Measurements from ENCODE around the gene NEMP2.

NEMP2 gene

DNA sequence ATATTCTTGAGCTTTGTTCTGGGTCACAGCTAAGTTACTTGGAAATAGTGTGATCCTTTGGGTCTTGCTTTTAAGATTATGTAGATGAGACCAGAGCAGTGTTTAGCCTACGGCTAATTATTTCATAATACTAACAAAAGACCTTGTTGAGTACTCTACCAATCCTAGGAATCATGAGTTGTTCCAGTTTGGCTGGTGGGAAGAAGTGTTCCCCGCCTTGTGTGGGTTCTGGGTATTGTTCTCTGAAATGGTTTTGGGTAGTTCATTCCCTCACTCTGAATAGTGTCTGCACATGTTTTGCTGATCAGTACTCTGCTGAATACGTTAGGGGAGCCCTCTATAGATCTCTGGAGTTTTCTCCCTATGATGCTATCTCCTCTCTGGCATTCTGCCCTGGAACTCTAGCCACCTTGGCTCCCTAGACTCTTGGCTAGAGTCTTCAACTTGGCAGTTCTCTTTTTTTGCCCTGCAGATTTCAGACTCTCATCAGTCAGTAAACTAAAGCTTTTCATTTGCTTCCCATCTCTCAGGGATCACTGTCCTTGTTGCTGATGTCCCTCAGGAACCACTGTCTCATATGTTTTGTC is 48.4 kb downstream of the NEMP2 start:
- TF ChIP-seq, protein P1, sequence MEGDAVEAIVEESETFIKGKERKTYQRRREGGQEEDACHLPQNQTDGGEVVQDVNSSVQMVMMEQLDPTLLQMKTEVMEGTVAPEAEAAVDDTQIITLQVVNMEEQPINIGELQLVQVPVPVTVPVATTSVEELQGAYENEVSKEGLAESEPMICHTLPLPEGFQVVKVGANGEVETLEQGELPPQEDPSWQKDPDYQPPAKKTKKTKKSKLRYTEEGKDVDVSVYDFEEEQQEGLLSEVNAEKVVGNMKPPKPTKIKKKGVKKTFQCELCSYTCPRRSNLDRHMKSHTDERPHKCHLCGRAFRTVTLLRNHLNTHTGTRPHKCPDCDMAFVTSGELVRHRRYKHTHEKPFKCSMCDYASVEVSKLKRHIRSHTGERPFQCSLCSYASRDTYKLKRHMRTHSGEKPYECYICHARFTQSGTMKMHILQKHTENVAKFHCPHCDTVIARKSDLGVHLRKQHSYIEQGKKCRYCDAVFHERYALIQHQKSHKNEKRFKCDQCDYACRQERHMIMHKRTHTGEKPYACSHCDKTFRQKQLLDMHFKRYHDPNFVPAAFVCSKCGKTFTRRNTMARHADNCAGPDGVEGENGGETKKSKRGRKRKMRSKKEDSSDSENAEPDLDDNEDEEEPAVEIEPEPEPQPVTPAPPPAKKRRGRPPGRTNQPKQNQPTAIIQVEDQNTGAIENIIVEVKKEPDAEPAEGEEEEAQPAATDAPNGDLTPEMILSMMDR (IDR thresholded peaks at IDR 0.05; ENCODE audit: insufficient read depth, low read depth, low read length, missing control alignments): no peak

DNA sequence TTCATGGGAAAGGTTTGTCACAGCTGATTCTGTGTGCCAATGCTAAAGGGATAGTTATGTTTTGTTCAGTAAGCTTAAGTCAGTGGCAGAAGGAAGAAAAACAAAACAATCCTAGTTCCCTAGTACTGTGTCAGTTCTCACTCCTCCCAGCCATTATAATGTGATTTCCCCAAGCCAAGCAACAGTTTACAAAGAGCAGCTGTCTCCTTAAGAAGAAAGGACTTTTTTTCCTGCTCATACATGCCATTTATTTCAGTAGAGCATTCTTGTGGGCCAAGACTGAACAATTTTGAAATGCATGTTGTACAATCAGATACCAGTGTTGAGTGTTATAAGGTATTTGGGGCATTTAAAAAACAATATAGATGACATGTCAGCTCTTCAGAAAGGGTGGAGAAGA is 52.1 kb downstream of the NEMP2 start:
- DNase-seq (ENCODE audit: low read depth): no peak
- H3K4me3 ChIP-seq (ENCODE audit: low read depth, low read length): no peak overlapping the region
- TF ChIP-seq, protein P1 (IDR thresholded peaks at IDR 0.05; ENCODE audit: insufficient read depth, low read depth, low read length, missing control alignments): no peak

More for the DNA sequence above, 48.4 kb downstream of the NEMP2 start:
- DNase-seq (ENCODE audit: low read depth): no peak
- H3K4me3 ChIP-seq (ENCODE audit: low read depth, low read length): no peak overlapping the region

DNA sequence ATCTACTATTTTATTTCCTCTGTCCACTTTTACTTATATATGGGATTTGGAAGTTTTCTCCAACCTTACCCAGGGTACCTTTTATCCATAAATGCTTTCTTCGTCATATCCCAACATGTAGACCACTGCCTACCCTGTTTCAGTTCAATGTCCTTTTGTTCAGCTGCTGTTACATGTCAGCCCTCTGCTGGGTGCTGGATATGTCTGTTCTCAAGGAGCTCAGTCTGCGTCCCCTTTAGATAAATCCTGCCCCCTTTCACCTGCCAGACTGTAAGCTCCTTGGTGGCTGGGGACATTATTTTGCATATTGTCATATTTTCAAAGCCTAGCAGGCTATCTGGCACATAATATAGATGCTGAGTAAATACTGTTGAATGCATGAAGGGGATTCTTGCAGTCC is 53.2 kb downstream of the NEMP2 start:
- DNase-seq (ENCODE audit: low read depth): no peak
- no peak overlapping the region for H3K4me3 ChIP-seq (ENCODE audit: low read depth, low read length)
- TF ChIP-seq, protein P1 (IDR thresholded peaks at IDR 0.05; ENCODE audit: insufficient read depth, low read depth, low read length, missing control alignments): no peak

DNA sequence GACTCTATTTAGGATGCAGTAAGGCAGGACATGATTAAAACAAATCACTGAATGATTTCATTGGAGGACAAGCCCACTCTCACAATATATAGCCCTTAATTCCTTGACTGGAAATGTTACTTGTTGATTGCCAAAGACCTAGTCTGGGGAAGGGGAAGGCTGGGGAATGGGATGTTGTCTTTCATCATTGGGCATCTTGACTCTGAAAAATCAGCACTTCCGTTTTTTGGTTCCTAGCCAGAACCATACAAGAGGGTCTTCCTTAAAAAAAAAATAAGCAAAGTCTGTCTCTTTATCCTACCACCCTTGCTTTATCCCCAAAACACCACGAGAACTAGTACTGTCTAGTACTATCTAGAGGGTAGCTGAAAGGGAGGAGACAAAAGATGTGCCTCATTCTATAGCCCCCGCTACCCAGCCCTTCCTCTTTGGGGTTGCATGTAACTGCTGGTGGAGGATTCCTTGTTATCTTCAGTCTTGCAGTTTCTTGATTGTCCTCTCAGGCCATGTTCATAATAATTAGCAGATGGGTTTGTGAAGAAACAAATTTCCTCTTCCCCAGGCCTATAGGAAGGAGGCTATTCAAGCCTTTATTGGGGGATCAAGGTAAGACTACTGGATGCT is 55.8 kb downstream of the NEMP2 start:
- no peak for DNase-seq (ENCODE audit: low read depth)
- no peak overlapping the region for H3K4me3 ChIP-seq (ENCODE audit: low read depth, low read length)
- TF ChIP-seq, protein P1 (IDR thresholded peaks at IDR 0.05; ENCODE audit: insufficient read depth, low read depth, low read length, missing control alignments): no peak

DNA sequence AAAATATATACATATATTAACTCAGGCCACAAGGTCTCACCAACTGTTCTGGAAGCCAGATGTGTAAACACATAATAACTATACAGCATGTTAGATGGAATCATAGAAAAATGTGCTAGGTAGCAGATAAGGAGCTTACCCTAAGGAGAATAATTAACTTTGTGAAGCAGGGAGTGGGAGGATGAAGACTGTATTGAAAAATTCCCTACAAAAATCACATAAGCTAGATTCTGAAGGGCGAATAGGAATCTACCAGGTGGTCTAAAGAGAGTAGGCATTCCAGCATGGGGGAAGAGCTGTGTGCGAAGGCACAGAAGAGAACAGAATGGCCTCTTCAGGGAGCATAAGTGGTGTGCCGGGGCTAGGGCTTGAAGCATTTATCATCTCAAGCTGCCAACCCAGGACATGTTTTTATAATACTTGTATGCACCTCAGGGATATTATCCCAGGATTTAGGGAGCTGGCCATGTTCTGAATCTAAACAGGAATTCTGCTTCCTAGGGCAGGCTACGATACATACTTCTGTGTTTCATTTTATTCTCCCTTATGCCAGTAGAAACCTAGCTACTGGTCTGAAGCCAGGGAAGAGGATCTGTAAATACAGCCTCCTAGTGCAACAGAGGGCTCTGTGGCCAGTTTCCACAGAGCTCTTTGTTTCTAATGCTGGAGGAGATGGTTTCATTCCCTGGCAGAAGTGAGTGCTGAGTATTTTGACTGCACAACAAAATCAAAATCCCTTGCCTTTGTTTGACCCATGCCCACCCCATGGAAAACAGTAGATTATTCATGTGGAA is 56.7 kb downstream of the NEMP2 start:
- TF ChIP-seq, protein P1 (IDR thresholded peaks at IDR 0.05; ENCODE audit: insufficient read depth, low read depth, low read length, missing control alignments): no peak
- no peak for DNase-seq (ENCODE audit: low read depth)
- no peak overlapping the region for H3K4me3 ChIP-seq (ENCODE audit: low read depth, low read length)

DNA sequence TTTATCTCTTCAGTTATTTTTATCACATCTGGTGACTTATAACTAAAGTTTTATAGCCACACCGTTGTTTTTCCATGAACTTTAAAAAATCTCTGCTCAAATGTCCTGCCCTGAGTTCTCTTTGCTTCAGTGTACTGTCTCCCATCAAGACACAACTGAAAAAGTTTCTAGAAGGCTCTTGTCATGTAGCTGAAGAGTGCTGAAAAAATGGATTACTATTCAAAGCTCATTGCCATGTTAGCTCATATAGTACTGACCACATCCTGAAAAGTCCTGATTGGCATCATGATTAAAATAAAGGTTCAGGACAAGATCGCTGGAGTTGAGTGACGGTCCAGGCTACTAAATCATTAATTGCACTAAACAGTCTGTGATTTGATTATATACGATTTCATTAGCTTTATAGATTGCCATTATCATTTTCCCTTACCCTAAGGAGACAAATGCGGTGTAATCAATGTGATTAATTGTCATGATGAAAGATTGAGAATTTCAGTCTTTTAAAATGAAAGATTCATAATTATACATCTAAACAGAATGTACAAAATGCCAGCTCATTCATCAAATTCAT is 64.2 kb downstream of the NEMP2 start:
- TF ChIP-seq, protein P1 (IDR thresholded peaks at IDR 0.05; ENCODE audit: insufficient read depth, low read depth, low read length, missing control alignments): no peak
- DNase-seq (ENCODE audit: low read depth): no peak
- no peak overlapping the region for H3K4me3 ChIP-seq (ENCODE audit: low read depth, low read length)

All from GM12865 (cell line).